ENCODE data around the gene BABAM2.

GRCh38 chr2:27854229-27854862 lies 36.2 kb upstream of the BABAM2 start:
- TF ChIP-seq POLR2A (IDR thresholded peaks at IDR 0.05) (no peak), CTCF (IDR thresholded peaks at IDR 0.05) (no peak), EP300 (IDR thresholded peaks at IDR 0.05) (no peak)
